ENCODE results near the gene EDDM13. TPM values are rescaled to one million over a fixed set of nuclear protein-coding genes. Genes with fewer than 3 reads are reported as not detected.

EDDM13 gene
- total and polyA plus RNA-seq, 2 donors (not counting 3 experiments of a cell fraction or from before 2014, with no cell fraction given), result 0.51 TPM; not detected in 1

GRCh38 chr19:56319991-56320390, 47.4 kb downstream of the EDDM13 start:
- H4K20me1 ChIP-seq (replicated peaks; ENCODE audit: control insufficient read depth, extremely low read depth, insufficient read depth, low read length), result no peaks in the 10 kb centered on the region

More at GRCh38 chr19:56319991-56320390, 47.4 kb downstream of the EDDM13 start:
- no peaks in the 10 kb centered on the region for H3K9me3 ChIP-seq (replicated peaks; ENCODE audit: control insufficient read depth, insufficient read depth, low read length)
- no peak for TF ChIP-seq GATA2 (IDR thresholded peaks at IDR 0.05; ENCODE audit: insufficient read depth, insufficient read length, low read depth, low read length)
- TF ChIP-seq CTCF (IDR thresholded peaks at IDR 0.05; ENCODE audit: extremely low read depth in 1 of 2, insufficient read depth in 1 of 2, low read depth in 1 of 2, low read length in 2 of 2), result no peak
- no peak for TF ChIP-seq JUN (IDR thresholded peaks at IDR 0.05; ENCODE audit: borderline replicate concordance, insufficient read depth, insufficient read length, low read depth)
- TF ChIP-seq EZH2 (IDR thresholded peaks at IDR 0.05; ENCODE audit: borderline replicate concordance, low read depth, low read length, severe bottlenecking), result no peak
- TF ChIP-seq POLR2A (IDR thresholded peaks at IDR 0.05; ENCODE audit: low read depth, low read length), result no peak
- no peak for TF ChIP-seq POLR2AphosphoS5 (IDR thresholded peaks at IDR 0.05; ENCODE audit: insufficient read depth, low read depth, low read length)
- no peak for TF ChIP-seq FOS (IDR thresholded peaks at IDR 0.05; ENCODE audit: borderline replicate concordance, insufficient read depth, low read length)
- no peak for TF ChIP-seq MYC (IDR thresholded peaks at IDR 0.05; ENCODE audit: low read depth, low read length)
- TF ChIP-seq MAX (IDR thresholded peaks at IDR 0.05; ENCODE audit: insufficient read depth, insufficient read length), result no peak
- FAIRE-seq (no peak), DNase-seq (ENCODE audit: low read depth, low spot score) (no peak)
- POLR2A ChIA-PET, result no interaction called here
- no peaks in the 10 kb centered on the region for H3K9me1 ChIP-seq (replicated peaks; ENCODE audit: control insufficient read depth, extremely low read depth, insufficient read depth, low read length)
- CTCF ChIA-PET, result interaction anchor here (0.5 kb wide), 1 partner anchor 60 kb away, joined by 5 read pairs; no protein-coding TSS in a partner anchor
- no peaks in the 10 kb centered on the region for H3K36me3 ChIP-seq (ENCODE audit: control insufficient read depth in 2 of 2, extremely low read depth in 1 of 2, insufficient read depth in 2 of 2, low read length in 2 of 2)
- no peak overlapping the region for H3K27ac ChIP-seq (ENCODE audit: insufficient read depth, low read depth, low read length)
- intact Hi-C loops (cut with micrococcal nuclease), result no loop called here
- peaks cover 5% of the 10 kb centered on the region for H3K4me1 ChIP-seq (ENCODE audit: control insufficient read depth, extremely low read depth, insufficient read depth, low read length)
- H3K27me3 ChIP-seq (ENCODE audit: control insufficient read depth in 2 of 2, insufficient read depth in 2 of 2, low read length in 2 of 2), result no peaks in the 10 kb centered on the region
- no peaks in the 10 kb centered on the region for H3K79me2 ChIP-seq (ENCODE audit: control insufficient read depth, insufficient read depth, low read length)
- H3K4me2 ChIP-seq (ENCODE audit: insufficient read depth, low read length), result no peak overlapping the region
- BruUV-seq (replicated peaks), result no TSS peak
- H2AFZ ChIP-seq (ENCODE audit: low read depth, low read length), result no peak overlapping the region
- no peak overlapping the region for H3K4me3 ChIP-seq (replicated peaks in 1 of 3; ENCODE audit: insufficient read depth in 1 of 3, low read depth in 1 of 3, low read length in 3 of 3)
- no peak overlapping the region for H3K9ac ChIP-seq (replicated peaks; ENCODE audit: extremely low read depth, insufficient read depth, low read length)
- dilution Hi-C loops (cut with MboI; ENCODE audit: extremely low pct_ligation_motif_present, low sequenced_read_pairs), result no loop called here
